Activated T-helper 2 cell treated with anti-CD3 and anti-CD28 coated beads, Interferon-gamma antibody, Interleukin-2, Interleukin-4, amounts not matched to agents 10 μg/mL and 5 μg/mL and 100 μg/mL, durations not matched to agents 14 hours and 24 hours and 36 hours (primary cell): Measurements from ENCODE around the gene RWDD4. TPM values are rescaled to one million over a fixed set of nuclear protein-coding genes. Genes with fewer than 3 reads are reported as not detected.
"Not testable (repeated sequence)": the region's sequence is repeated elsewhere in the genome, so short reads cannot be mapped to it uniquely, and the experiment has no call there.

Experiments
- DNase-seq: peaks from one replicate; pipeline ENCODE4 v3.0.0; 2021; ENCODE audit warnings: low spot score
- H3K27ac Mint-ChIP-seq: one replicate; pipeline ENCODE4 v1.8.0; 2021; ENCODE audit warnings: mixed read lengths
- H3K27me3 Mint-ChIP-seq: one replicate; pipeline ENCODE4 v1.8.0; 2021; ENCODE audit warnings: low read depth, mixed read lengths
- H3K36me3 Mint-ChIP-seq: one replicate; pipeline ENCODE4 v1.8.0; 2021; ENCODE audit warnings: low read depth, mixed read lengths
- H3K4me1 Mint-ChIP-seq: one replicate; pipeline ENCODE4 v1.8.0; 2021; ENCODE audit warnings: low read depth, mixed read lengths
- H3K4me3 Mint-ChIP-seq: one replicate; pipeline ENCODE4 v1.8.0; 2021; ENCODE audit warnings: low read depth, mild to moderate bottlenecking, moderate library complexity, mixed read lengths
- H3K9me3 Mint-ChIP-seq: one replicate; pipeline ENCODE4 v1.8.0; 2021; ENCODE audit warnings: mixed read lengths
- intact Hi-C: fragments of 100-400 bp; cut with micrococcal nuclease; formaldehyde crosslinking; loops from one replicate; pipeline ENCODE4 v1.15.1; 2023
- total RNA-seq: library from RNA; stranded (reverse); gene quantifications from 2 replicates; pipeline ENCODE4 v1.2.3, GENCODE V29; 2022

The RWDD4 gene
- total RNA-seq, 1 donor from 2014 or later = 26.3 TPM

- Mint-ChIP-seq H3K27ac (no peak overlapping the region), H3K4me3 (no peak overlapping the region), H3K9me3 (no peaks in the 10 kb centered on the region), H3K4me1 (peaks cover 8% of the 10 kb centered on the region), H3K36me3 (no peaks in the 10 kb centered on the region), H3K27me3 (peaks cover 4% of the 10 kb centered on the region)
- intact Hi-C loops = no loop called here
- no peak for DNase-seq
These were observed 26.3 kb downstream of the RWDD4 start for GRCh38 chr4:183632689-183633088.

DNA sequence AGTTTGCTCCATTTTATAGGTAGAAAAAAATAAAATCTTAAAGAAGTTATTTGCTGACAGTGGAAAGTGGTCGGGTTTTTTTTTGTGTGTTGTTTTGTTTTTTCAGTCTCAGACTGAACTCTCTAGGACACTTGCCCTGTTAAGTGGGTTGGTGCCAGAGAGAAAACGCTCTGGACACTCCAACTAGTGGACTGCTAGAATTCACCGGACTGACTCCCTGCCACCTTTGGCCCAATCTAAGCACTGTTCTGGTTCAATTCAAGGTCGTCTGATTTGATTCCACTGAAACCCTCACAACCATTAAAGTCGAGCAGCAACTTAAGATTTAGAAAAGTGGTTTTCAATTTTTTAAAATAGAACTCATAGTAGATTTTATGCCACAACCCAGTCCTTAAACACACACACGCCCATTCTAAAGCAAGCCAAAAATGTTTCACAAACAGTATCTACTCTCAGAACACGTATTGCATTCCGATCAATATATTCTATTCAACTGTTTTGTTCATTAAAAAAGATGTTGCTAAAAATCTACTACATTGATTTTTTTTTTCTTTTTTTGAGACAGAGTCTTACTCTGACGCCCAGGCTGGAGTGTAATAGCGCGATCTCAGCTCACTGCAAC is 27.3 kb downstream of the RWDD4 start:
- Mint-ChIP-seq H3K36me3 (no peaks in the 10 kb centered on the region), H3K27me3 (peaks cover 2% of the 10 kb centered on the region), H3K27ac (no peak overlapping the region), H3K4me3 (no peak overlapping the region), H3K9me3 (no peaks in the 10 kb centered on the region), H3K4me1 (peaks cover under 1% of the 10 kb centered on the region)
- intact Hi-C loops = no loop called here
- DNase-seq = no peak

- Mint-ChIP-seq H3K9me3 (no peaks in the 10 kb centered on the region), H3K4me1 (no peaks in the 10 kb centered on the region), H3K27ac (no peak overlapping the region), H3K27me3 (no peaks in the 10 kb centered on the region), H3K36me3 (no peaks in the 10 kb centered on the region), H3K4me3 (no peak overlapping the region)
- no peak for DNase-seq
- intact Hi-C loops = no loop called here
These were observed 30.9 kb downstream of the RWDD4 start for GRCh38 chr4:183627979-183628588.

DNA sequence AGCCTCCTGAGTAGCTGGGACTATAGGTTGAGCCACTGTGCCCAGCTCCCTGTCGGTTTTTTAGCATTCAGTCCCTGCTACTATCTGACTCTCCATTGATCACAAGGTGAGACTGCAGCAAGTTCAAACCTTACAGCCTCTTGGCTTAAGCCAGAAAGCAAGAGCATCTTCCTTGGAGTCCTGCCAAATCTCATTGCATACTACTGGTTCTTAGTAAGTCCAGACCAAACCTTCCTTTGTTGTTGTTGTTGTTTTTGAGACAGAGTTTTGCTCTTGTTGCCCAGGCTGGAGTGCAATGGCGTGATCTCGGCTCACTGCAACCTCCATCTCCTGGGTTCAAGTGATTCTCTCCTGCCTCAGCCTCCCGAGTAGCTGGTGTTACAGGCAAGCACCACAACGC is 31.7 kb downstream of the RWDD4 start:
- not testable (repeated sequence) for H3K4me1 Mint-ChIP-seq

GRCh38 chr4:183626168-183626567 is 32.8 kb downstream of the RWDD4 start:
- Mint-ChIP-seq H3K27ac (no peak overlapping the region), H3K36me3 (no peaks in the 10 kb centered on the region), H3K27me3 (peaks cover 3% of the 10 kb centered on the region), H3K9me3 (no peaks in the 10 kb centered on the region), H3K4me1 (peaks cover 4% of the 10 kb centered on the region), H3K4me3 (no peak overlapping the region)
- intact Hi-C loops = no loop called here
- no peak for DNase-seq

More for the DNA sequence above, 31.7 kb downstream of the RWDD4 start:
- intact Hi-C loops, H3K36me3 Mint-ChIP-seq, DNase-seq, H3K4me3 Mint-ChIP-seq, H3K27me3 Mint-ChIP-seq, H3K9me3 Mint-ChIP-seq, H3K27ac Mint-ChIP-seq: not testable (repeated sequence)

DNA sequence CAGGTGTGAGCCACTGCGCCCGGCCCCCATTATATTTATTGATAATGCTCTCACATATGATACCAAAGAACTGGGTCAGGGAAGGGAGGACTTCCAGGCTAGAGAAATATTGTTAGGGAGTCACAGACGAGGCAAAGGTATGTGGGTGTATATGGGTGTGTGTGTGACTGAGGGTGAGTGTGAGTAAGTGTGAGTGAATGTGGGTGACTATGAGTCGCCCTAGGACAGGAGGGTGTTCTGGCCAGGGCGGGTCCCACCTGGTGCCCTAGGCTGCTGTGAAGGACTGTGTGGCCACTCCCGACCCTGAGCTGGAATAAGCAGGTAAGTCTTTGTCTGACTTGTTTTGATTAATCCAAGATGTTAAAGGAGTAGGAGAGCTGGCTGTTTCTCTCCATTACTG is 34.4 kb downstream of the RWDD4 start:
- H3K27ac Mint-ChIP-seq = no peak overlapping the region
- no peak overlapping the region for H3K4me3 Mint-ChIP-seq
- peaks cover 4% of the 10 kb centered on the region for H3K4me1 Mint-ChIP-seq
- peaks cover 3% of the 10 kb centered on the region for H3K27me3 Mint-ChIP-seq
- intact Hi-C loops = no loop called here
- H3K36me3 Mint-ChIP-seq = no peaks in the 10 kb centered on the region
- DNase-seq = no peak
- no peaks in the 10 kb centered on the region for H3K9me3 Mint-ChIP-seq

DNA sequence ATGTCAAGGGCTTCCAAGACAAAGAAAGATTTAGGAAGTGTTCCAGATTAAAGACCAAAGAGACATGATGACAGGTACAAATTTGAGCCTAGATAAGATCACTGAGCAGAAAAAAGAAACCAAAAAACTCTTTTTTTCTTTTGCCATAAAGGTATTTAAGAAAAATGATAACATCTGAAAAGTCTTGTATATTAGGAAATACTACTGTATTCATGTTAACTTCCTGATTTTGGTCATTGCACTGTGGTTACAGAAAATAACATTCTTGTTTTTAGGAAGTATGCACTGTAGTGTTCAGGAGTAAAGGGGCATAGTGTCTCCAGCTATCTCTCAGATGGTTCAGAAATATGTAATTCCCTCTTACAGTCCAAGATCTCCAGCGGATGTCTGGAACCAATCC is 37.1 kb downstream of the RWDD4 start:
- H3K27ac Mint-ChIP-seq = no peak overlapping the region
- H3K9me3 Mint-ChIP-seq = no peaks in the 10 kb centered on the region
- intact Hi-C loops = no loop called here

DNA sequence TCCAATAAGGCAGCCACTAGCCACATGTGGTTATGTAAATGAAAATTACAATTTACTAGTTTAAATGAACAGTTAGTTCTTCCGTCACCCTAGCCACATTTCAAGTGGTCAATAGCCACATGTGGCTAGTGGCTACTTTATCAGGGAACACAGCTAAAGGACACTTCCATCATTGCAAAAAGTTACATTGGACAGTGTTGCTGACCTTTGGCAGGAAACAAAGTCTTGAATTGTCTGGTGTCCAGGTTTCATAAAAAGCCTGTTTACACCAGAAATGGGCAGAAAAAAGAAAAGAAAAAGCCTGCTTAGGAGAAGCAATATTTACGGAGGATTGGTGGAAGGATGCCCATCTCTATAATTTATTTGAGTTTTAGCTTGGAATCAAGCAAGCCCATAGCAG is 38.6 kb downstream of the RWDD4 start:
- Mint-ChIP-seq H3K27ac (no peak overlapping the region), H3K36me3 (no peaks in the 10 kb centered on the region), H3K4me1 (peaks cover 4% of the 10 kb centered on the region), H3K4me3 (no peak overlapping the region), H3K27me3 (peaks cover 3% of the 10 kb centered on the region), H3K9me3 (no peaks in the 10 kb centered on the region)
- intact Hi-C loops = no loop called here
- DNase-seq = no peak

More for the DNA sequence above, 37.1 kb downstream of the RWDD4 start:
- Mint-ChIP-seq H3K36me3 (no peaks in the 10 kb centered on the region), H3K4me3 (no peak overlapping the region), H3K4me1 (peaks cover 4% of the 10 kb centered on the region), H3K27me3 (peaks cover 3% of the 10 kb centered on the region)
- no peak for DNase-seq

- no peak overlapping the region for H3K27ac Mint-ChIP-seq
- H3K9me3 Mint-ChIP-seq = no peaks in the 10 kb centered on the region
- DNase-seq = no peak
- no peak overlapping the region for H3K4me3 Mint-ChIP-seq
- H3K36me3 Mint-ChIP-seq = no peaks in the 10 kb centered on the region
- peaks cover 9% of the 10 kb centered on the region for H3K27me3 Mint-ChIP-seq
- peaks cover 4% of the 10 kb centered on the region for H3K4me1 Mint-ChIP-seq
- intact Hi-C loops = no loop called here
These were observed 40.3 kb downstream of the RWDD4 start for GRCh38 chr4:183618681-183619080.

DNA sequence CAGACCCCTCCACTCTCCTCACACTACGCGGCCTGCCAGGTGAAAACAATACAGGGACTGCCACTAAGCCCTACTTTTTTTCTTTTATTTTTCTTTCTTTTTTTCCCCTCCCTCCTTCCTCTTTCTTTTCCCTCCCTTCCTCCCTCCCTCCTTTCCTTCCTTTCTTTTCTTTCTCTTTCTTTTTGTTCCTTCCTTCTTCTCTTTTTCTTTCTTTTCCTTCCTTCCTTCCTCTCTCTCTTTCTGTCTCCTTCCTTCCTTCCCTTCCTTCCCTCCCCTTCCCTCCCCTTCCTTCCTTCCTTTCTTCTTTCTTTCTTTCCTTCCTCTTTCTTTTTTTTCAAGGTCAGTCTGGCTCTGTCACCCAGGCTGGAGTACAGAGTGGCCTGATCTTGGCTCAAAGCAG is 41.9 kb downstream of the RWDD4 start:
- no peak overlapping the region for H3K4me3 Mint-ChIP-seq
- DNase-seq = no peak
- intact Hi-C loops = no loop called here
- H3K27ac Mint-ChIP-seq = no peak overlapping the region
- peaks cover 4% of the 10 kb centered on the region for H3K4me1 Mint-ChIP-seq
- no peaks in the 10 kb centered on the region for H3K36me3 Mint-ChIP-seq
- peaks cover 9% of the 10 kb centered on the region for H3K27me3 Mint-ChIP-seq
- no peaks in the 10 kb centered on the region for H3K9me3 Mint-ChIP-seq

GRCh38 chr4:183612329-183613250 is 46.4 kb downstream of the RWDD4 start:
- intact Hi-C loops = no loop called here
- H3K4me1 Mint-ChIP-seq = no peaks in the 10 kb centered on the region
- no peak overlapping the region for H3K4me3 Mint-ChIP-seq
- peaks cover 6% of the 10 kb centered on the region for H3K27me3 Mint-ChIP-seq
- no peaks in the 10 kb centered on the region for H3K9me3 Mint-ChIP-seq
- DNase-seq = no peak
- no peaks in the 10 kb centered on the region for H3K36me3 Mint-ChIP-seq
- H3K27ac Mint-ChIP-seq = no peak overlapping the region

DNA sequence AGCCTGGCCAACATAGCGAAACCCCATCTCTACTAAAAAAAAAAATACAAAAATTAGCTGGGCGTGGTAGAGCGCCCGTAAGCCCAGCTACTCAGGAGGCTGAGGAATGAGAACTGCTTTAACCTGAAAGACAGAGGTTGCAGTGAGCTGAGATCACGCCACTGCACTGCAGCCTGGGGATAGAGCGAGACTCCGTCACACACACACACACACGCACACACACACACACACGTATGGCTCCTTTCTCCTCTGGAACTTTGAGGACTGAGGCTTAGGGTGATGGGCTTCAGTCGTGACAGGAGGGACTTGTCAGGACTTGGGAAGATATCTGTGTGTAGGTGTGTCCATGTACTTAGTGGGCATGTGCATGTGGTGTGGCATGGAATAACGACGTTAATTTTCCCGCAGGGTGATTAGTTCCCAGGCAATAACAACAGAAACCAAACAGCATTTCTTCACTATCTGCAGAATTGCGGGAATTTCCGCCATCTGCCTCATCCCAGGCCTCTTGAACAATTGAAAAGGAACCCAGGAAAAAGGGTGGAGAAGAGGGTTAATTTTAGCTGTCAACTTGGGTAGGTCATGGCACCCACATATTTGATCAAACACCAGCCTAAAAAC is 47.7 kb downstream of the RWDD4 start:
- no peak for DNase-seq
- Mint-ChIP-seq H3K27ac (no peak overlapping the region), H3K4me1 (no peaks in the 10 kb centered on the region), H3K9me3 (no peaks in the 10 kb centered on the region), H3K4me3 (no peak overlapping the region), H3K27me3 (peaks cover 6% of the 10 kb centered on the region), H3K36me3 (no peaks in the 10 kb centered on the region)
- intact Hi-C loops = no loop called here

DNA sequence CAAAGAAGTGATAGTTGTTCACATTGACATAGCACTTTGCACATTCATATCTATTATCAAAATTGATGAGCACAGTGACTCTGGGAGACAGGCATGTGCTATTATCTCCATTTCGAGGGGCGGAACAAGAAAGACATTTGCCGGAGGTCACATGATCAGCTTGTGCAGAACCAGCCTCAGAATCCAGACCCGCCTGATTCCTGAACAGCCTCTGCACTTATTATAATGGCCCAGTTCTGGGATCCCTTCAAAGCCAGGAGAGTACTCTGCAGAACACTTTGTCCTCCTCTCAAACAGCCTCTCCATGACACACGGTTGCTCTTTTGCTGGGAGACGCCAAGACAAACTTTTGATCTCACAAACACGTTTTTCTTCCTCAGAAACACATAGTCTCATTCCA is 48.4 kb downstream of the RWDD4 start:
- no peak overlapping the region for H3K27ac Mint-ChIP-seq
- H3K4me3 Mint-ChIP-seq = no peak overlapping the region
- intact Hi-C loops = no loop called here

More for the DNA sequence above, 48.4 kb downstream of the RWDD4 start:
- Mint-ChIP-seq H3K27me3 (peaks cover 6% of the 10 kb centered on the region), H3K36me3 (no peaks in the 10 kb centered on the region), H3K4me1 (no peaks in the 10 kb centered on the region), H3K9me3 (no peaks in the 10 kb centered on the region)
- no peak for DNase-seq
